ENCODE data around the gene IQCF5.

The IQCF5 gene

DNA sequence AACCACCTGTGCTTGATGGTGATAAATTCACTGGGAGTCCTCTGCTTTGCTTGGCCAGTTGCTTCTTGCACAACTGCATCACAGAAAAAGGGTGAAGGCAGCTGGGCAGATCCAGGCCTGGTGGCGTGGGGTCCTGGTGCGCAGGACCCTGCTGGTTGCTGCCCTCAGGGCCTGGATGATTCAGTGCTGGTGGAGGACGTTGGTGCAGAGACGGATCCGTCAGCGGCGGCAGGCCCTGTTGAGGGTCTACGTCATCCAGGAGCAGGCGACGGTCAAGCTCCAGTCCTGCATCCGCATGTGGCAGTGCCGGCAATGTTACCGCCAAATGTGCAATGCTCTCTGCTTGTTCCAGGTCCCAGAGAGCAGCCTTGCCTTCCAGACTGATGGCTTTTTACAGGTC lies 45.1 kb downstream of the IQCF5 start:
- no peak for DNase-seq
- TF ChIP-seq GATA1 (IDR thresholded peaks at IDR 0.05; ENCODE audit: low read depth, low read length) (no peak), POLR2A (IDR thresholded peaks at IDR 0.05; ENCODE audit: low read length) (no peak)

- DNase-seq = no peak
- TF ChIP-seq POLR2A (IDR thresholded peaks at IDR 0.05; ENCODE audit: low read length) (no peak), GATA1 (IDR thresholded peaks at IDR 0.05; ENCODE audit: low read depth, low read length) (no peak)
Measured at GRCh38 chr3:51828297-51828696, 47.1 kb downstream of the IQCF5 start.

Measured in erythroblast (primary cell).